Liver (tissue), 9 donors: ENCODE measurements around the gene SLC26A11. TPM values are rescaled to one million over a fixed set of nuclear protein-coding genes. Genes with fewer than 3 reads are reported as not detected.

Experiments
- DNase-seq: peaks from one replicate; pipeline ENCODE4 v3.0.0-alpha.2; 2017; ENCODE audit warnings: low spot score
- H3K27ac ChIP-seq, 2 donors: one replicate each; pipeline ENCODE4 v1.7.0; 2013; ENCODE audit warnings: inconsistent platforms in 2 of 2, low read length in 2 of 2, control low read depth in 1 of 2, low read depth in 1 of 2, mild to moderate bottlenecking in 1 of 2
- H3K27me3 ChIP-seq, 4 donors: one replicate each; pipeline versions ENCODE4 v1.6.1 to v1.7.0; 2013; ENCODE audit warnings: low read length in 3 of 4, inconsistent platforms in 1 of 4, mild to moderate bottlenecking in 1 of 4, moderate library complexity in 1 of 4; ENCODE audit not compliant: control insufficient read depth in 4 of 4, insufficient read depth in 4 of 4
- H3K36me3 ChIP-seq, 4 donors: one replicate each; pipeline versions ENCODE4 v1.6.1 to v1.7.0; 2013; ENCODE audit warnings: low read length in 3 of 4, mild to moderate bottlenecking in 3 of 4, low read depth in 1 of 4, moderate library complexity in 1 of 4; ENCODE audit not compliant: control insufficient read depth in 4 of 4, insufficient read depth in 3 of 4
- H3K4me1 ChIP-seq, 4 donors: one replicate each; pipeline versions ENCODE4 v1.6.1 to v1.7.0; 2013; ENCODE audit warnings: low read length in 3 of 4, mild to moderate bottlenecking in 3 of 4, moderate library complexity in 1 of 4; ENCODE audit not compliant: control insufficient read depth in 4 of 4, insufficient read depth in 4 of 4
- H3K4me3 ChIP-seq, 3 donors: one replicate each; pipeline versions ENCODE4 v1.6.1 to v1.7.0; 2013; ENCODE audit warnings: low read length in 3 of 3, control low read depth in 1 of 3, low read depth in 1 of 3, mild to moderate bottlenecking in 1 of 3
- H3K9ac ChIP-seq, 2 donors: one replicate each; pipeline ENCODE4 v1.7.0; 2013; ENCODE audit warnings: low read length in 2 of 2, mild to moderate bottlenecking in 2 of 2, moderate library complexity in 2 of 2, control low read depth in 1 of 2, low read depth in 1 of 2
- H3K9me3 ChIP-seq, 4 donors: one replicate each; pipeline versions ENCODE4 v1.6.1 to v1.7.0; 2013; ENCODE audit warnings: low read length in 3 of 4; ENCODE audit not compliant: control insufficient read depth in 4 of 4
- EGR1 ChIP-seq, 2 donors: IDR thresholded peaks; 2 replicates each; pipeline ENCODE4 v1.6.1; 2016 to 2018; ENCODE audit warnings: antibody characterized with exemption in 2 of 2, low read depth in 2 of 2
- FOXA1 ChIP-seq: IDR thresholded peaks from 2 replicates; pipeline ENCODE4 v1.6.1; 2016; ENCODE audit warnings: antibody characterized with exemption
- HNF4A ChIP-seq, 2 donors: conservative IDR thresholded peaks; 2 replicates each; pipeline ENCODE4 v1.6.1; 2016; ENCODE audit warnings: antibody characterized with exemption in 2 of 2, mild to moderate bottlenecking in 2 of 2
- HNF4G ChIP-seq: IDR thresholded peaks from 2 replicates; pipeline ENCODE4 v1.6.1; 2016; ENCODE audit warnings: antibody characterized with exemption
- JUND ChIP-seq, 2 donors: IDR thresholded peaks; 2 replicates each; pipeline ENCODE4 v1.6.1; 2016; ENCODE audit warnings: antibody characterized with exemption in 2 of 2
- NR2F2 ChIP-seq: IDR thresholded peaks from 2 replicates; pipeline ENCODE4 v1.6.1; 2016; ENCODE audit warnings: antibody characterized with exemption
- RAD21 ChIP-seq, 2 donors: IDR thresholded peaks; 2 replicates each; pipeline ENCODE4 v1.6.1; 2016; ENCODE audit warnings: antibody characterized with exemption in 2 of 2, mild to moderate bottlenecking in 2 of 2
- RXRA ChIP-seq, 2 donors: IDR thresholded peaks; 2 replicates each; pipeline ENCODE4 v1.6.1; 2017 to 2018; ENCODE audit warnings: antibody characterized with exemption in 2 of 2, mild to moderate bottlenecking in 1 of 2
- TAF1 ChIP-seq: conservative IDR thresholded peaks from 2 replicates; pipeline ENCODE4 v1.6.1; 2016; ENCODE audit warnings: antibody characterized with exemption, mild to moderate bottlenecking
- YY1 ChIP-seq: IDR thresholded peaks from 2 replicates; pipeline ENCODE4 v1.6.1; 2016; ENCODE audit warnings: antibody characterized with exemption, mild to moderate bottlenecking
- WGBS: extraction: QIAGEN DNeasy Blood & Tissue Kit; methylation state at CpG from one replicate; pipeline ENCODE4 v1.1.7; 2013; 5-methylcytosine and 5-hydroxymethylcytosine counted together
- polyA plus RNA-seq, 2 donors: library from polyadenylated mRNA; stranded (reverse) in 1 of 2; unstranded in 1 of 2; fragments of 200-250 nt in 1 of 2; fragments of >200 nt in 1 of 2; fragmentation: Nextera tagmentation in 1 of 2; extraction: Ambion mirVana in 1 of 2; gene quantifications; one replicate each; pipeline versions ENCODE4 v1.2.1 to v1.2.3, GENCODE V29; 2013 to 2015
- total RNA-seq, 2 donors: library from RNA; depleted of rRNA; stranded (reverse); fragments of >200 nt; gene quantifications; one replicate each; pipeline ENCODE4 v1.2.3, GENCODE V29; 2014
- TF ChIP-seq, protein P1 (sequence below): IDR thresholded peaks from 2 replicates; pipeline ENCODE4 v1.6.1; 2016; ENCODE audit warnings: antibody characterized with exemption, mild to moderate bottlenecking
- TF ChIP-seq, protein P2 (sequence below): fragments of 150-350 bp; IDR thresholded peaks from 2 replicates; pipeline ENCODE4 v1.5.1; 2017; ENCODE audit warnings: improper control_type of control experiment, low read depth, low read length; ENCODE audit not compliant: missing input control
- donor health status: healthy.
- donor health status: healthy.
- donor health status: healthy.
- donor health status: healthy.
- donor health status: healthy.

The SLC26A11 gene
- total and polyA plus RNA-seq, 4 donors, result 3.3 to 8.2 (median 5.6) TPM

DNA sequence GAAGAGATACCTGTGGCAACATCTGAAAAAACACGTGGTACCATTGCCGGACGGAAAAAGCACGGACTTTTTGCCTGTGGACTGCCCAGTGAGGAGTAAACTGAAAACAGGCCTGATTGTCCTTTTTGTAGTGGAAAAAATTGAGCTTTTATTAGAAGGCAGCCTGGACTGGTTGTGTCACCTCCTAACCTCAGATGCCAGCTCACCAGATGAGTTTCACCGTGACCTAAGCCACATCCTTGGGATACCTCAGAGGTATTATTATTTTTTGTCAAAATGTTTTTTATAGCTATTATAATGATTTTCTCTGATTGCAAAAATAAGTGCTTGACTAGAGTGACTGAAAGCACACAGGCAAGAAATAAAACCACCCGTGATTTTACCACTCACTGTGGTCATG is 75.3 kb downstream of the SLC26A11 start:
- Histone ChIP-seq H3K36me3 (peaks cover 15 to 81% (median 50%) of the 10 kb centered on the region in 4 donors), H3K4me3 (no peak overlapping the region), H3K27me3 (no peaks in the 10 kb centered on the region), H3K9me3 (no peaks in the 10 kb centered on the region), H3K9ac (no peak overlapping the region), H3K4me1 (no peaks in the 10 kb centered on the region), H3K27ac (no peak overlapping the region)
- TF ChIP-seq, protein P1, sequence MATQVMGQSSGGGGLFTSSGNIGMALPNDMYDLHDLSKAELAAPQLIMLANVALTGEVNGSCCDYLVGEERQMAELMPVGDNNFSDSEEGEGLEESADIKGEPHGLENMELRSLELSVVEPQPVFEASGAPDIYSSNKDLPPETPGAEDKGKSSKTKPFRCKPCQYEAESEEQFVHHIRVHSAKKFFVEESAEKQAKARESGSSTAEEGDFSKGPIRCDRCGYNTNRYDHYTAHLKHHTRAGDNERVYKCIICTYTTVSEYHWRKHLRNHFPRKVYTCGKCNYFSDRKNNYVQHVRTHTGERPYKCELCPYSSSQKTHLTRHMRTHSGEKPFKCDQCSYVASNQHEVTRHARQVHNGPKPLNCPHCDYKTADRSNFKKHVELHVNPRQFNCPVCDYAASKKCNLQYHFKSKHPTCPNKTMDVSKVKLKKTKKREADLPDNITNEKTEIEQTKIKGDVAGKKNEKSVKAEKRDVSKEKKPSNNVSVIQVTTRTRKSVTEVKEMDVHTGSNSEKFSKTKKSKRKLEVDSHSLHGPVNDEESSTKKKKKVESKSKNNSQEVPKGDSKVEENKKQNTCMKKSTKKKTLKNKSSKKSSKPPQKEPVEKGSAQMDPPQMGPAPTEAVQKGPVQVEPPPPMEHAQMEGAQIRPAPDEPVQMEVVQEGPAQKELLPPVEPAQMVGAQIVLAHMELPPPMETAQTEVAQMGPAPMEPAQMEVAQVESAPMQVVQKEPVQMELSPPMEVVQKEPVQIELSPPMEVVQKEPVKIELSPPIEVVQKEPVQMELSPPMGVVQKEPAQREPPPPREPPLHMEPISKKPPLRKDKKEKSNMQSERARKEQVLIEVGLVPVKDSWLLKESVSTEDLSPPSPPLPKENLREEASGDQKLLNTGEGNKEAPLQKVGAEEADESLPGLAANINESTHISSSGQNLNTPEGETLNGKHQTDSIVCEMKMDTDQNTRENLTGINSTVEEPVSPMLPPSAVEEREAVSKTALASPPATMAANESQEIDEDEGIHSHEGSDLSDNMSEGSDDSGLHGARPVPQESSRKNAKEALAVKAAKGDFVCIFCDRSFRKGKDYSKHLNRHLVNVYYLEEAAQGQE, result no peak
- TF ChIP-seq NR2F2, result no peak
- 94% methylated on average over 6 of the region's 6 CpGs for WGBS
- DNase-seq, result no peak

DNA sequence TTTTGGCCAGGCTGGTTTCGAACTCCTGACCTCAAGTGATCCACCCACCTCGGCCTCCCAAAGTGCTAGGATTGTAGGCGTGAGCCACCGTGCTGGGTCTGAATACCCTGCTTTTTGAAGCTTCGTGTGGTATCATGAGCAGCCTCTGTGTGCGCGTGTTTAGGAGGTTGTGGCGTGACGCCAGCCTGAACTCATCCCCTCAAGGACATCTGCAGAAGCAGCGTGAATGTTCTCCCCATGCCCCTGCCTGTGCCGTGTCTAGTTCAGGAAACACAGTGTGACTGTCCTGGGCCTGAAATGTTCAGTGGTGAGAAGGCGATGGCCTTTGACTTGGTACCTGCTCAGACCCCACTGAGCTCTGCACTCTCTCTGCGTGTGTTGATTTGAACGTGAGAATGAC is 76.0 kb downstream of the SLC26A11 start:
- TF ChIP-seq, protein P1, result no peak
- TF ChIP-seq HNF4A (conservative IDR thresholded peaks at IDR 0.05) (no peak), YY1 (no peak), RXRA (IDR thresholded peaks at IDR 0.05) (no peak), NR2F2 (no peak), JUND (IDR thresholded peaks at IDR 0.05) (no peak), RAD21 (IDR thresholded peaks at IDR 0.05) (no peak), EGR1 (IDR thresholded peaks at IDR 0.05; ENCODE audit: low read depth in 2 of 2) (no peak), FOXA1 (no peak), TAF1 (no peak), HNF4G (no peak)
- TF ChIP-seq, protein P2, sequence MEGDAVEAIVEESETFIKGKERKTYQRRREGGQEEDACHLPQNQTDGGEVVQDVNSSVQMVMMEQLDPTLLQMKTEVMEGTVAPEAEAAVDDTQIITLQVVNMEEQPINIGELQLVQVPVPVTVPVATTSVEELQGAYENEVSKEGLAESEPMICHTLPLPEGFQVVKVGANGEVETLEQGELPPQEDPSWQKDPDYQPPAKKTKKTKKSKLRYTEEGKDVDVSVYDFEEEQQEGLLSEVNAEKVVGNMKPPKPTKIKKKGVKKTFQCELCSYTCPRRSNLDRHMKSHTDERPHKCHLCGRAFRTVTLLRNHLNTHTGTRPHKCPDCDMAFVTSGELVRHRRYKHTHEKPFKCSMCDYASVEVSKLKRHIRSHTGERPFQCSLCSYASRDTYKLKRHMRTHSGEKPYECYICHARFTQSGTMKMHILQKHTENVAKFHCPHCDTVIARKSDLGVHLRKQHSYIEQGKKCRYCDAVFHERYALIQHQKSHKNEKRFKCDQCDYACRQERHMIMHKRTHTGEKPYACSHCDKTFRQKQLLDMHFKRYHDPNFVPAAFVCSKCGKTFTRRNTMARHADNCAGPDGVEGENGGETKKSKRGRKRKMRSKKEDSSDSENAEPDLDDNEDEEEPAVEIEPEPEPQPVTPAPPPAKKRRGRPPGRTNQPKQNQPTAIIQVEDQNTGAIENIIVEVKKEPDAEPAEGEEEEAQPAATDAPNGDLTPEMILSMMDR, result no peak
- Histone ChIP-seq H3K27me3 (no peaks in the 10 kb centered on the region), H3K36me3 (peaks cover 15 to 81% (median 54%) of the 10 kb centered on the region in 4 donors), H3K9ac (no peak overlapping the region), H3K9me3 (no peaks in the 10 kb centered on the region), H3K27ac (no peak overlapping the region), H3K4me1 (no peaks in the 10 kb centered on the region), H3K4me3 (no peak overlapping the region)
- DNase-seq, result no peak
- 94% methylated on average over 14 of the region's 14 CpGs for WGBS
